Choroid plexus epithelial cell (primary cell): ENCODE data around the gene LRRC4C.

Experiments
- DNase-seq: peaks from one replicate; pipeline ENCODE4 v3.0.0-alpha.2; 2010; ENCODE audit warnings: low read depth
- H3K4me3 ChIP-seq: 2 replicates; pipeline ENCODE4 v1.5.1; 2011; ENCODE audit warnings: low read depth, mild to moderate bottlenecking, control low read depth, low read length, moderate library complexity
- TF ChIP-seq, protein P1 (sequence below): conservative IDR thresholded peaks from 2 replicates; pipeline ENCODE4 v1.5.1; 2011; ENCODE audit warnings: low read depth, mild to moderate bottlenecking, control low read depth, inconsistent platforms, low read length, moderate library complexity

LRRC4C gene

DNA sequence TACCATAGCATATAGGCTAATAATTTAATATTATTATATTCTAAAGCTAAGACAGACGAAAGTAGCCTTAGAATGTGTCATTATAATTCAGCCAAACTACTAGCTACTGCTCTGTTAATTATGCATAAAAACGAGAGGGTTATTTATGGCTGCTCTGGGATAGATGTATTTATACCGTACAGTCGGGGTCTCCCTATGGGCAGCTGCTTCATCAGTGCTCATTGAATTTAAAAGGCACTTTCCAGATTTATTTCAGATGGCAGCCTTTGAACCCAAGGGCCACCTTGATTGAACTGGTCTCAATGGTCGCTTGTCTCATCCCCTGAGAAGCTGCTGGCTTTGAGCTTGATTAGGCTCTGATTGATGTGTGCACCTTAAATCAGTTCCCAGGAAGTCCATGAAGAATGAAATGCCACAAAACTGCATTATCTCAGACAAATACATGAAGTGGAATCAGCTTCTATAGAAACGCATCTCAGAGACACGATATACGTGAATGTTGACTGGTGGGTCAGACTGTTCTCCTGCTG, 377.6 kb downstream of the LRRC4C start:
- no peak overlapping the region for H3K4me3 ChIP-seq
- TF ChIP-seq, protein P1, sequence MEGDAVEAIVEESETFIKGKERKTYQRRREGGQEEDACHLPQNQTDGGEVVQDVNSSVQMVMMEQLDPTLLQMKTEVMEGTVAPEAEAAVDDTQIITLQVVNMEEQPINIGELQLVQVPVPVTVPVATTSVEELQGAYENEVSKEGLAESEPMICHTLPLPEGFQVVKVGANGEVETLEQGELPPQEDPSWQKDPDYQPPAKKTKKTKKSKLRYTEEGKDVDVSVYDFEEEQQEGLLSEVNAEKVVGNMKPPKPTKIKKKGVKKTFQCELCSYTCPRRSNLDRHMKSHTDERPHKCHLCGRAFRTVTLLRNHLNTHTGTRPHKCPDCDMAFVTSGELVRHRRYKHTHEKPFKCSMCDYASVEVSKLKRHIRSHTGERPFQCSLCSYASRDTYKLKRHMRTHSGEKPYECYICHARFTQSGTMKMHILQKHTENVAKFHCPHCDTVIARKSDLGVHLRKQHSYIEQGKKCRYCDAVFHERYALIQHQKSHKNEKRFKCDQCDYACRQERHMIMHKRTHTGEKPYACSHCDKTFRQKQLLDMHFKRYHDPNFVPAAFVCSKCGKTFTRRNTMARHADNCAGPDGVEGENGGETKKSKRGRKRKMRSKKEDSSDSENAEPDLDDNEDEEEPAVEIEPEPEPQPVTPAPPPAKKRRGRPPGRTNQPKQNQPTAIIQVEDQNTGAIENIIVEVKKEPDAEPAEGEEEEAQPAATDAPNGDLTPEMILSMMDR = no peak
- no peak for DNase-seq

DNA sequence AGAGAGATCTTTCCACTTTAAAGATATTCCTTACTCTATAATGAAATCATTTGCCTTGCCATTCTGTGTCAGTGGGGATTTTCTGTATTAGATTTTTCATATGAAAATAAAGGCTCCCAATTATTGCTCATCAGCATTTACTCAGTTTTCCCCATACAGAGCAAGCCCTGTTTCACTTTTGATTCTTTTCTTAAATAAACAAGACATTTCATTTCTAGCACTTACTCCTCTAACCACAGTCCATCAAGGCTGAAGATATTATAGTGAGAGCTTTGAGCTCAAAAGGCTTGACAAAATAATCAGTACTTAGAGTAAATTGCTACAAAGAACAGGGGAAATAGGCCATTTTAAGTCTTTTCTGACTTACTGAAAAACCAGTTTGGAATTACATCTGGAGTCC, 385.1 kb downstream of the LRRC4C start:
- TF ChIP-seq, protein P1 = no peak
- H3K4me3 ChIP-seq = no peak overlapping the region
- no peak for DNase-seq

DNA sequence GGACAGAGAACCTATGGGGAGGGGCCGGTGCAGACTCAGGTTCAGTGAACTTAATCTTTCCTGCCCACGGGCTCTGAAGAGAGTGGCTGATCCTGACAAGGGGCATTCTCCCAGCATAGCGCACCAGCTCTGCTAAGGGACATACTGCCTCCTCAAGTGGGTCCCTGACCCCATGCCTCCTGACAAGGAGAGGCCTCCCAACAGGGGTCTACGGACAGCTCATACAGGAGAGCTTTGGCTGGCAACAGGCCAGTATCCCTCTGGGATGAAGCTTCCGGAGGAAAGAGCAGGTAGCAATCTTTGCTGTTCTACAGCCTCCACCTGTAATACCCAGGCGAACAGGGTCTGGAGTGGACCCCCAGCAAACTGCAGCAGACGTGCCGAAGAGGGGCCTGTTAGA, 394.0 kb downstream of the LRRC4C start:
- no peak overlapping the region for H3K4me3 ChIP-seq
- DNase-seq = no peak
- TF ChIP-seq, protein P1 = no peak

DNA sequence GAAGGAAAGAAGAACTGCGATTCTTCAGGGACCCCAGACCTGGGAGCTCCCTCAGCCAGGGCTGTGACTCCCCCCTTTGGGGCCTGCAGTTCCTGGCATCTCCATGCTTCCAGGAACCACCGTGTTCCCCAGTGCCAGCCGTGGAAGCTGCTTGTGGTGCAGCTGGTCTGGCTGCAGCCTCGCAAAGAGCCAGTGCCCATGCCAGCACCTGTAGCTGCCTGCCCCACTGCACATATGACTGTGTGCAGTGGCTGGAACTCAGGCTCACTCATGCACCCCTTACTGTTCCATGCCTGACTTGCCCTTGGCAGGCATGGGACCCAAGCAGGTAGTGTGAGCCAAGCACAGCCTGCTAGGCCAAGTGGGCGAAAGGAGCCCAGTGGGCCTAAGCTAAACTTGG, 401.3 kb downstream of the LRRC4C start:
- TF ChIP-seq, protein P1 = no peak
- DNase-seq = no peak
- H3K4me3 ChIP-seq = no peak overlapping the region

DNA sequence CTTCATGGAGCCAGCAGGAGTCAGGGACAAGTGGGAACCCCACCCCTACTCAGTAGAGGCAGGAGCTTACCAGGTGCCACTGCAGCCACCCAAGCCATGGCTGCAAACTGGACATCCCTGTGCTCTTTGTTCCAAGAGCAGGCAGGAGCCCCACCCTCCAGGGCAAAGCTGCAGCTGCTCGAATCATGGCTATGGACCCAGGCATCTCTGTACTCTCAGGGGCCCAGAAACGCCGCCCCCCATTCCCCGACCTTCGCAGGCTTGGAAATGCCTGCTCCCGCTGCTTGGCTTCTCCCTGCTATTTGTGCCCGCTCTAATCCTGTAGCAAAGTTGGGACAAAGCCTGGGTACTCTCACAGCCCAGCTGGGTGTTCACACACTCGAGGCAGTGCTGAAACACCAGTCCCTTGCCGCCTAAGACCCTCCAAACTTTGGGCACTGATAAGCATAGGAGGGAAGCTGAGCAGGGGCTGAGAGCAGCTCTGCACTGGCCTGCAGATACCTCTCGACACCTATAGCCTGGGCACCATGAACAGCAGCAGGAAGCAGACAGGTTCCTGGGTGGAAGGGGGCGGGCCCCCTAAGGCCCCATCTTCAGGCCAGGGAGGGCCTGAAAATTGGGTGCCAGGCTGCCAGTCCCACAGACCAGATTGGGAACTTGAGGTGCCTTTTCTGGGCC, 402.4 kb downstream of the LRRC4C start:
- no peak overlapping the region for H3K4me3 ChIP-seq
- TF ChIP-seq, protein P1 = no peak
- no peak for DNase-seq

DNA sequence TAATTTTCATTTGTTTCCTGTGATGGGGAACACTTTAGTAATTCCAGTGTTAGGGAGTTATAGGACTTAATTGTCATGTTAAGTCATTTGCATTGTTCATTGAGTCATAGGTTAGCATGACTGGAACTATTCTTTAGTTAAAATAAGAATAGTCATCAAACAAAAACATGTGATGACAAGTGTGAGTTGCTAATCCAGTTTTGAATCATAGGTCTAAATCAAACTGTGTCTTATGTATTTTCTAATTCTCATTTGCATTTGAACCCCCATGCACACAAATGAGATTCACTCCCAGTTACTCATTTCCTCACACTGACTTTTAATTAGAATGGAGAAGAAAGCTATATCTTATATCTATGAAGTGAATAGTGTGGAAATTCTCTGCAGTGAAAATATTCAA, 405.6 kb downstream of the LRRC4C start:
- DNase-seq = no peak
- TF ChIP-seq, protein P1 = no peak
- no peak overlapping the region for H3K4me3 ChIP-seq
